Lower leg skin (tissue), 3 donors: ENCODE data around the gene KRTAP3-2.

Experiments used
- CTCF ChIP-seq, 3 donors: fragments of 450-650 bp; IDR thresholded peaks; one replicate each; pipeline ENCODE4 v1.5.1; 2016; ENCODE audit warnings: antibody characterized with exemption in 3 of 3, mild to moderate bottlenecking in 3 of 3, moderate library complexity in 2 of 3
- POLR2A ChIP-seq, 2 donors: fragments of 450-650 bp; IDR thresholded peaks; one replicate each; pipeline ENCODE4 v1.6.1; 2016 to 2017; ENCODE audit warnings: antibody characterized with exemption in 2 of 2, mild to moderate bottlenecking in 1 of 2, moderate library complexity in 1 of 2

DNA sequence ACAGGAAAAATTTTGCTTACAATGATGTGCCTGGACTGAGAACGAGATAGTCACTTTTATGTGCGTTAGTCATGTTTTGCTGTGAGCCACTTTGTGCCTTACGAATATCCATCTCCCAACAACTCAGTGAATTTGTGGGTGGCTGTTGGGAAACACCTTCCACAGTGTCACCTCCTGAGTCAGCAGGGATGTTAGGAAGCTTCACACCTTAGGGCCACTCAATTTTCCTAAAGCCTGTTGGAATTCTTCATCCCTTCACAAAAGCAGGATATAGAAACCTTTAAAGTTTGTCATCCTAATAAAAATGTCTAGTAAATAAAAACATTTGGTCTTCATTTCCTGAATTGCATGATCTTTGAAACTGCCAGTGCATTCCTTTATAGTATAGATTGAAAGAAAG lies 13.5 kb upstream of the KRTAP3-2 start:
- no peak for TF ChIP-seq CTCF (IDR thresholded peaks at IDR 0.05)
- TF ChIP-seq POLR2A (IDR thresholded peaks at IDR 0.05) = no peak
